Stimulated activated CD4-positive, alpha-beta T cell treated with anti-CD3 and anti-CD28 coated beads, TNF-alpha, amount 100 ng/mL, for 24 hours (primary cell): Measurements from ENCODE around the gene CIT.
"Not testable (repeated sequence)": the region's sequence is repeated elsewhere in the genome, so short reads cannot be mapped to it uniquely, and the experiment has no call there.

ENCODE experiments used
- DNase-seq, 3 experiments: peaks; one replicate each; pipeline ENCODE4 v3.0.0-alpha.2; 2020; ENCODE audit warnings: low read depth in 3 of 3

CIT gene

GRCh38 chr12:119679081-119679480 is 198.0 kb downstream of the CIT start:
- DNase-seq: no peak

- DNase-seq: no peak
These were observed 198.7 kb downstream of the CIT start for GRCh38 chr12:119678459-119678858.

DNA sequence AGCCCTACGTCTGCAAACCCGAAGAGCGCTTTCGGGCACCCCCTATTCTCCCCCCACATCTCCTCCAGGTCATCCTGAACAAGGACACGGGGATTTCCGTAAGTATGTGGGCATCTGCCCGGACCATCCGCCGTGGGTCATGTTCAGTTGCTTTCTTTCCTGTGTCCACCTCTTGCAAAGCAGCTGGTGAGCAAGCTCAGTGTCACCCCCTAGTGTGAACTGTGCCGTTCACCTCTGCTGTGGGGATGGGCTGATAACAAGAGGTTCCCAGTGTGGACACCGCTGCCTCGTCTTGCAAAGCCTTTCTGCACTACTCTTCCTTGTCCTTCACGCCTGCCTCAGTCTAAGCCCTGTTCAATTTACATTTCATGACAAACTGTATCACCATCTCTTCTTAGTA is 200.5 kb downstream of the CIT start:
- no peak for DNase-seq

DNA sequence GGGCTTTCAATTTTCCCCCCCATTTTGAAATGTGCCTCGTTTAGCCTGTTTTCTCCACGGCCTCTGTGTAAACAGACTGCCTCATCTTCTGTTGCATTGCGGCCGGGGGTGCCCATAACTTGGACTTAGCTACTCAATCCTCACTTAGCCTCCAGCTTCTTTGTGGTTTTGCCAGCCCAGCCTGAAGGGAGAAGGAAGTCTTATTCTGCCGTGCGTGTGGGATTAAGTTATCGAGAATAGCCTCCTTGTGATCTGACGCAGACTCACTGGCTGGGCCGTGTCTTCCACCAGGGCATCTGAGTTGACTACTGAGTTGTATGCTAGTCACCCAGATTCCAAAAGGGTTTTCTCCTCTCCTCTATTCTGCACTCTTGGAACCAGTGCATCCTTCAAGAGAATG is 201.1 kb downstream of the CIT start:
- no peak for DNase-seq

GRCh38 chr12:119674560-119674959 is 202.6 kb downstream of the CIT start:
- DNase-seq: no peak

GRCh38 chr12:119673634-119674033 is 203.5 kb downstream of the CIT start:
- no peak for DNase-seq

- DNase-seq: no peak
These were observed 204.9 kb downstream of the CIT start for GRCh38 chr12:119672194-119672593.

DNA sequence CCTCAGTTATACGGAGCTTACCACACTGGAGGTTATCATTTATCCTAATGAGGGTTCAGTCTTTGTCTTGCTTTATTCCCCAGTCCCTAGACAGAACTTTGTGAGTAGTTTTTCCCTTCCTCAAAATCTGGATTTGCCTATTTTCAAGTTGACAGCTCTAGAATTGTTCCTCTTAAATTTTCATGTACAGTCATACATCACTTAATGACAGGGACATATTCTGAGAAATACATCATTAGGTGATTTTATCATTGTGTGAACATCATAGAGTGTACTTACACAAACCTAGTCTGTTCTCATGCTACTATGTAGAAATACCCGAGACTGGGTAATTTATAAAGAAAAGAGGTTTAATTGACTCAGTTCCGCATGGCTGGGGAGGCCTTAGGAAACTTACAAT is 206.1 kb downstream of the CIT start:
- DNase-seq: no peak

DNA sequence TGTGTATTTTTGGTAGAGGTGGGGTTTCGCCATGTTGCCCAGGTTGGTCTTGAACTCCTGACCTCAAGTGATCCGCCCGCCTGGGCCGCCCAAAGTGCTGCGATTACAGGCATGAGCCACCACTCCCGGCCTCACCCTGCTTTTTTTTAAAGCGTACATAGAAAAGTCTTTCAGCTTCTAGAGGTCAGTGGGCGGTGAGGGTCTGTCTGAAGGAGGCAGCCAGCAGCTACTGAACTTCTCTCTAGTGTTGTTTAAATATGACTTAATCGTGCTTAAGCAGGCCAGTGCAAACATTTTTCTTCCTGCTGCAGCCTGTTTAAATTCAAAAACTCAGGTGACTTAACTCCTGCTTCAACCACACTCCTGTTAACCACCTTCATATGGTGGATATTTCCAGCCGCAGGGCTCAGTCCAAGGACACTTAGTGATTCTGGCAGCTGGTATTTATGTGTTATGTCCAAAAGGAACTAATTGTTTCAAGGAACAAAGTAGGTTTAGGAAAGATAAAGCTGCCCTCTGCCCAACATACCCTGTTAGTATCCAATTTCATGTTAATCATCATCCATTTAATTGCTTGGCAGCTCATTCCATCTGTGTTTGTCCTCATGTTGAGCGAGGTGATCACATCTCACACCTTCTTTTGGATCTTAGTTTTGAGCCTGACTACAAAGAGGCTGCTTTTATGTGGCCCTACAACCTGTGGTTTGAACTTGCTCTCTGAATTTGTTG is 207.2 kb downstream of the CIT start:
- DNase-seq: no peak

- no peak for DNase-seq
These were observed 208.7 kb downstream of the CIT start for GRCh38 chr12:119668324-119668841.

DNA sequence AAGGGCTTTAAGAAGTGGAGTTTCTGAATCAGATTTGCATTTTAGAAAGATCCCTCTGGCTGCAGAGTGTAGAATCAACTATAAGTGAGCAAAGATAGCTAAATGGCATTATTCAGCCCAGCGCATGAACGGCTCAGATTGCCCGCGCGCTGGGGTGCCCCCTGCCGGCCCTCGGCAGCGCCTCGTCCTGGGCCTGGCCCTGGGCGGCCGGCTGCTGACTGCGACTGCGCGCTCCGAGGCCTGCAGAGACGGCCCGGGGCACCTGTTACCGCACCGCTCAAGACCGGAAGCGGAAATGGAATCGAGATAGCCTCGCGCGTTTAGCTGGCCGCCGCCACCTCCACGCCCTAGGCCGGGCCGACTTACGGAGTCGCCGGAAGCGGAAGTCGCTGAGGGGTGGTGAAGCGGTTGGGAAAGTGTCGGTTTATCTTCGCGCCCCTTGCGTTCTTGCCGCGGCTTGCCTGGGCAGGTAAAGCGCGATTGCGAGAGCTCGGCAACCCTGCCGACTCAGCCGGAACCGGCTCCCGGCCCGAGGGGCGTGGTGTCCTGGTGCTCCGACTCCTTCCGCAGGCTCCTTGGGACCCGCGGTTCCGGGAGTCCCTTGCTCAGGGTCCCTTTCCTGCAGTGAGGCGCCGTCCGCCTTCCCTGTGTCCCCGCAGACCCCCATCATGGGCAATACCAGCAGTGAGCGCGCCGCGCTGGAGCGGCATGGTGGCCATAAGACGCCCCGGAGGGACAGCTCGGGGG is 209.4 kb downstream of the CIT start, which contains the start of gene PRKAB1:
PRKAB1 (plus strand) TSS at position 557 of the 747 bp plus-strand sequence; CDS start at position 669, 112 bp downstream.
- DNase-seq: peak; percentile 92 to 96 (median 95)

DNA sequence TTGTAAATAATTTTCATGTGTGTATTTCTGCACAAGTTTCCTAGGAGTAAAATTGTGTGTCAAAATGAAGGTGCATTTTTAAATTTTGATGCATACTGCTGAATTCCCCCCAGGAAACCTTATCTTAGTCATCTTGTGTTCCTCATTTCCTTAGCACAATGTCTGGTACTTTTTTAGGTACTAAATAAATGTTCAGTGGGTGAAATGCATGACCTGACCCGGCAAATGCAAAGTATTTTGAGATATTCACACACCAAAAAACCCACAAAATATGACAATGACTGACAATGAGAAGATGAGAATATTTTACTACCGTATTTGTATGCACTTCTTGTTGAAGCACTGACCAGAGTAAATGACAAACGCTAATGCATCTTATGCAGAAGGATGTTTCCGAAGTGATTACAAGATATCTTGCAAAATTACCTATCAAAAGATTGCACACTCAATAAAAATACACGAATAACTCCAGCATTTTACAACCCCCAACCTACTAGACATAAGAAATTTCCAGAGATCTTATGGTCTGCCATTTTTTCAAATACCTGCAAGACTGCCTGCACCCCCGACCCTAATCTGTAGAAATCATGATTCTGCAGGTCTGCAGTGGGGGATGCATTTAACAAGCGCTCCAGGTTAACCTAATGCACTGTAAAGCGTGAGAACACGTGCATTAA is 210.1 kb downstream of the CIT start:
- DNase-seq: no peak

DNA sequence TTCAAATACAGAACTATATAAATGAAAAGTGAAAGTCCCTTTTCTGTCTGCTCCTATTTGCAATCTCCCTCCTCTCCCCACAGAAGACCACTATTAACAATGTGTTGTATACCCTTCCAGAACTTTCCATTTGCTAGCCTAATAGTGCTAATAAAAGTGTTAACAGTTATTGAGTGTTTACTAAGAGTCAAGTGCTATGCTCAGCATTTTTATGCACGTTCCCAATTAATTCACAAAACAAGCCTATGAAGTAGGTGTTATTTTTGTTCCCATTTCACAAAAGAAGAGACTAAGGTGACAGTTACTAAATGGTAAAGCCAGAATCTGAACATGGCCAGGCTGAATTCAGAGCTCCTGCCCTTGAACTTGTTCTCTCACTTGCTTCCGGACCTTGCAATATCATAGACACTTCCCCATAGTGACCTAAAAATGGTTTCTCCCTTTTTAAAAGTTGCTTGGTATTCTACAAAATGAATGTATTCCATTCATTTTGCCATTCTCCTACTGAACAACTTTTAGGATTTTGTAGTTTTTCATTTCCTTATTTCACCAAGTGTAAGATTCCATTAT is 210.8 kb downstream of the CIT start:
- DNase-seq: no peak

DNA sequence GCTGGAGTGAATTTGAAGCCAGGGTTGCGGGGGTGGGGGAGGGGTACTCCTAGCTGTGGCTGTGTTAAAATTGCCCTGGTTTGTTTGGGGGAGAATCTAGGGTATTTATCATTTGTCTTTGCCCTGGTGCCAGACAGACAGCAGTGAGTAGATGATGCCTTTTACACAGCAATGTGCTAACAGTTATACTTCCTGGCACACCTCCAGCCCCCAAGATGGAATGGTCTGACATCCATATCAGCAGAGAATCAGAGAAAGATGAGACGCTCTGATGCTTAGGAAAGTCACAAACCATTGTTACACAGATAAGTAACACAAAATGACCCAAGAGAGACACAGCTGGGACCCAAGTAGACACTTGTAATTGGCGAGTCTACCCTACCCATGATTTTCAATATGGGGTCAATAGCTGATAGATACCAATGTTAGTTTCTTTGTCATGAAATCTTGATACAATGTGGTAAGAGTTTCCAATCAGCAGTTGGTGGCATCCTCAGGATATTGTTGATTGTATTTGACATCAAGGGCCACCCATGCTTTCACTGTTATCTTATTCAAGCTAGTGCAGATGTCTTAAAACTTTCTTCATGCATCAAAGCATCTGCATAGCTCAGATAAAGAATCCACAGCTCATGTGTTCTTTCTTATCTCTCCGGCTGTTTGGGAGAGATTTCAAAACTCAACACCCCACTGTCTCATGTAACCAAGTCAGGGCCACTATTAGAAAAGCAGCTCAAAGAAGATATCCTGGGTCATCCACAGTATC is 211.8 kb downstream of the CIT start:
- no peak for DNase-seq

GRCh38 chr12:119664642-119665041 is 212.5 kb downstream of the CIT start:
- DNase-seq: no peak

DNA sequence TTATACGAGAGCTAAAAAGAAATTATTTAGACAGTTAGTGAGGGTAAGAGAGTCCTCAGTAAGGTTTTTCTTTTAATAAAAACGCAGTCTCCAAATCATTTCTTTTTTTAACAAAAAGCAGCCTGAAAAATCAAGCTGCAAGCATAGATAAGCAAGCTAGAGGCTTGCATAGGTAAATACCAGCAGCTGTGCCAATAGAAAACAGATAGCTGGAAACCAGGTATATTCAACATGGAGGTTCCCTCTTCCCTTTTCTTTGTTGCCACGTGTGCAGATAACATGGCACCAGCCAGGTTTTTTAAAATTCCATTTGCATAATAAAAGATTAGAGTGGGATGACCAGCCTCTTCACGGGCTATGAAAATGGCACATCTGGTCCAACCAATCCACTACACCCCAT is 215.2 kb downstream of the CIT start:
- no peak for DNase-seq

- DNase-seq: no peak
These were observed 217.0 kb downstream of the CIT start for GRCh38 chr12:119660076-119660475.

DNA sequence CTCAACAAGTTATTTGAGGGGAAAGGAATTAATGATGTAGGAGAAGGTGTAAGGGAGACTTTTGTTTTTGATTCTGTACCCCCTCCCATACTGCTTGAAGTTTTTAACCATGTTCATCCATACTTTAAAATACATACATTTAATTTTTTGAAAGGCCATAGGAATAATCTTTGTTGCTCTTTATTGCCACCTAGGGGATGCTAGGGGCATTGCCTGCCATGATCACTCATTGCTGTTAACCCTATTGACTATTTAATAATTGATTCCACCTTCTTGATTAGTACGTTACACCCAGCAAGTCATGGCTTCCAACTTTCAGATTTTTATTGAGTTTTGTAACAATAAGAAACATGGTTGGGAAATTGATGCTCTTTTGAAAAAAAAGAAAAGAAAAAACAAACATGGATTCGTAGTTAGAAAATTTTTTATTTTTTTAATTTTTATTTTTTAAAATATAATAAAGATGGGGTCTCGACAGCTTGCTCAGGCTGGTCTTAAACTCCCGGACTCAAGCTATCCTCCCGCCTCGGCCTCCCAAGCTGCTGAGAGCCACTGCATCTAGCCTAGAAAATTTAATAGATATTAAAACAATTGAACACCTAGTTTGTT is 217.7 kb downstream of the CIT start:
- DNase-seq: peak in 1 of 3 experiments; percentile 34

DNA sequence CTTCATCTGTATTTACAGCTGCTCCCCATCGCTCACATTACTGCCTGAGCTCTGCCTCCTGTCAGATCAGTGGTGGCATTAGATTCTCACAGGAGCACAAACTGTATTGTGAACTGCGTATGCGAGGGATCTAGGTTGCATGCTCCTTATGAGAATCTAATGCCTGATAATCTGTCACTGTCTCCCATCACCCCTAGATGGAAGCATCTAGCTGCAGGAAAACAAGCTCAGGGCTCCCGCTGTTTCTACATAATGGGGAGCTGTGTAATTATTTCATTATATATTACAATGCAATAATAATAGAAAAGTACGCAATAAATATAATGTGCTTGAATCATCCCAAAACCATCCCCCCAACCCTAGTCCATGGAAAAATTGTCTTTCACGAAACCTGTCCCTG is 219.0 kb downstream of the CIT start:
- not testable (repeated sequence) for DNase-seq

DNA sequence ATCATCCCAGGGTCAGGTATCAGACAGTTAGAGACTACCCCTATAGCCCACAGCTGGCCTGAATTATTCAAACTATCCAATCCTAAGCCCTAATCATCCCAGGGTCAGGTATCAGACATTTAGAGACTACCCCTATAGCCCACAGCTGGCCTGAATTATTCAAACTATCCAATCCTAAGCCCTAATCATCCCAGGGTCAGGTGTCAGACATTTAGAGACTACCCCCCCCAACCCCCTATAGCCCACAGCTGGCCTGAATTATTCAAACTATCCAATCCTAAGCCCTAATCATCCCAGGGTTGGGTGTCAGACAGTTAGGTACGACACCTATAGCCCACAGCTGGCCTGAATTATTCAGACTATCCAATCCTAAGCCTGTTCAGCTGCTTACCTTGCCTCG is 220.1 kb downstream of the CIT start:
- DNase-seq: not testable (repeated sequence)

DNA sequence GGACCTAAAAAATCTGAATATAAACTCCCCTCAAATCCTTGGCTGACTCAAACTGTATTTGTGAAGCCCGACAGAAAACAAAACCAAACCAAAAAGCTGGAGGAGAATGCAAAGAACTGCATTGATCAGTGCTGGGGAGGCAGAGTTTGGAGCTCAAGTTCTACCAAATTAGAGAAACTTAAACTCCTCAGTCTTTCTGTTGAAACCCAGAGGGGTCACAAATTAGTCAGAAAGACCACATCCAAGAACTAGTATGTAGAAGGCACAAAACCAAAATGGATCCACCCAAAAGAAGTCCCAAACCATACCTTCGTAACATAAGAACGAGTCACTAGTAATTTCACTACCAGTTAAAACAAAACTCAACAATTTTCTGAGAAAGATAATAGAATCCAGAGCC is 224.5 kb downstream of the CIT start:
- no peak for DNase-seq
